Astrocyte of the hippocampus (primary cell): ENCODE measurements around the gene SLC12A7.
"Not testable (repeated sequence)": the region's sequence is repeated elsewhere in the genome, so short reads cannot be mapped to it uniquely, and the experiment has no call there.

ENCODE experiments used
- DNase-seq: peaks from one replicate; pipeline ENCODE4 v3.0.0; 2011; ENCODE audit warnings: low read depth, low spot score

The SLC12A7 gene

GRCh38 chr5:1140818-1141189 is 28.9 kb upstream of the SLC12A7 start:
- DNase-seq, result no peak

- DNase-seq, result peak; percentile 70
Observed at GRCh38 chr5:1140171-1140817, 28.4 kb upstream of the SLC12A7 start.

GRCh38 chr5:1139331-1140170 is 27.7 kb upstream of the SLC12A7 start:
- DNase-seq, result no peak

- no peak for DNase-seq
Observed at GRCh38 chr5:1138445-1139245, 26.8 kb upstream of the SLC12A7 start.

GRCh38 chr5:1137567-1138444 is 25.9 kb upstream of the SLC12A7 start:
- no peak for DNase-seq

GRCh38 chr5:1136814-1137213 is 25.0 kb upstream of the SLC12A7 start:
- DNase-seq, result no peak

GRCh38 chr5:1135696-1136525 is 24.0 kb upstream of the SLC12A7 start:
- DNase-seq, result no peak

GRCh38 chr5:1134478-1134877 is 22.6 kb upstream of the SLC12A7 start:
- DNase-seq, result no peak

- no peak for DNase-seq
Observed at GRCh38 chr5:1133510-1134201, 21.8 kb upstream of the SLC12A7 start.

- DNase-seq, result no peak
Observed at GRCh38 chr5:1133108-1133507, 21.2 kb upstream of the SLC12A7 start.

GRCh38 chr5:1132570-1132969 is 20.7 kb upstream of the SLC12A7 start:
- no peak for DNase-seq

GRCh38 chr5:1131726-1132125 is 19.9 kb upstream of the SLC12A7 start:
- DNase-seq, result no peak

GRCh38 chr5:1131191-1131621 is 19.3 kb upstream of the SLC12A7 start:
- no peak for DNase-seq

- no peak for DNase-seq
Observed at GRCh38 chr5:1130218-1130946, 18.5 kb upstream of the SLC12A7 start.

GRCh38 chr5:1129711-1130055 is 17.8 kb upstream of the SLC12A7 start:
- no peak for DNase-seq

GRCh38 chr5:1128977-1129710 is 17.3 kb upstream of the SLC12A7 start:
- DNase-seq, result no peak

GRCh38 chr5:1127959-1128785 is 16.3 kb upstream of the SLC12A7 start:
- no peak for DNase-seq

GRCh38 chr5:1125695-1126094 is 13.8 kb upstream of the SLC12A7 start:
- DNase-seq, result not testable (repeated sequence)
